ENCODE data around the gene ANO7.

Gene ANO7

DNA sequence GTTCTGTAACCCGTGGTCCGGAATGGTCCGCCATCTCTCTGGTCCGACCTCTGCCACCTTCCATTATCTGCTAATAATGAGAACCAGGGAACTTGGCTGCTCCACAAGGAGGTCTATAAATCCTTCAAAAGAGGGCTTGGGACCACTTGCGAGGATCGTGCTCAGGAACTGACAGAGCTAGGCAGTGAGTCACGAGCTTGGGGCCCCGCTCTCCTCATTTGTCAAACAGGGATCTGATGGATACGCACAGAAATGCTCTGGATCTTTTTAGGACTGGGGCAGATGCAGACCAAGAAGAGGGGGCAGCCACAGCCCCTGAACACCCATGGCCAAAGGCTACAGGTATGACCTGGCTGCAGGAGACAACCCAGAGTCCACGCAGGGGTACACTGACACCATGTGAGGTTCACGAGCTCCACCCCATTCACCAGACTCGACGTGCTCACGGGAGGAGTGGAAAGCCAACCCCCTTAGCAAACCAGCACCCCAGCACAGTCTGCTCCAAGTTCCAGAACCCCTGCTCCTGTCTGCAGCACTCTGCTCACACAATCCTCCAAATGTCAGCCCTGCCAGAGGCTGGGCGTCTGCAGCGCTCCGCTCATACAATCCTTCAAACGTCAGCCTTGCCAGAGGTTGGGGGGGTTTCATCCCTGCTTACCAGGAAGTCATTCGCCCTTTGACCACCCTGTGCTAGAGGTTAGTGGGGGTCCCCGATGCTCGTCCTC, 45.8 kb downstream of the ANO7 start:
- H2AFZ ChIP-seq (ENCODE audit: low read length), result no peak overlapping the region
- H3K4me1 ChIP-seq (ENCODE audit: low read length), result no peaks in the 10 kb centered on the region
- no peak for DNase-seq
- H3K79me2 ChIP-seq (ENCODE audit: low read length), result no peaks in the 10 kb centered on the region
- no peaks in the 10 kb centered on the region for H3K9me2 ChIP-seq (replicated peaks; ENCODE audit: insufficient read depth, low read length)
- H3K36me3 ChIP-seq (replicated peaks; ENCODE audit: insufficient read depth, low read length), result no peaks in the 10 kb centered on the region; the same call in 1 of the 2 replicates
- H3K4me2 ChIP-seq (ENCODE audit: low read depth, low read length), result no peak overlapping the region
- no peak overlapping the region for H3K27ac ChIP-seq (ENCODE audit: low read length)
- H3K4me3 ChIP-seq (ENCODE audit: low read length), result no peak overlapping the region
- H3K27me3 ChIP-seq (replicated peaks; ENCODE audit: insufficient read depth, low read length), result no peaks in the 10 kb centered on the region
- no peaks in the 10 kb centered on the region for H3F3A ChIP-seq (ENCODE audit: insufficient read depth, low read length)
- H4K20me1 ChIP-seq (ENCODE audit: insufficient read depth, low read length), result no peaks in the 10 kb centered on the region
- H3K9ac ChIP-seq (ENCODE audit: low read length), result no peak overlapping the region
- no peak for TF ChIP-seq EZH2phosphoT487 (IDR thresholded peaks at IDR 0.05; ENCODE audit: low read length)
- TF ChIP-seq EZH2 (optimal IDR thresholded peaks at IDR 0.05; ENCODE audit: low read depth, low read length), result no peak
- TF ChIP-seq, protein P1, sequence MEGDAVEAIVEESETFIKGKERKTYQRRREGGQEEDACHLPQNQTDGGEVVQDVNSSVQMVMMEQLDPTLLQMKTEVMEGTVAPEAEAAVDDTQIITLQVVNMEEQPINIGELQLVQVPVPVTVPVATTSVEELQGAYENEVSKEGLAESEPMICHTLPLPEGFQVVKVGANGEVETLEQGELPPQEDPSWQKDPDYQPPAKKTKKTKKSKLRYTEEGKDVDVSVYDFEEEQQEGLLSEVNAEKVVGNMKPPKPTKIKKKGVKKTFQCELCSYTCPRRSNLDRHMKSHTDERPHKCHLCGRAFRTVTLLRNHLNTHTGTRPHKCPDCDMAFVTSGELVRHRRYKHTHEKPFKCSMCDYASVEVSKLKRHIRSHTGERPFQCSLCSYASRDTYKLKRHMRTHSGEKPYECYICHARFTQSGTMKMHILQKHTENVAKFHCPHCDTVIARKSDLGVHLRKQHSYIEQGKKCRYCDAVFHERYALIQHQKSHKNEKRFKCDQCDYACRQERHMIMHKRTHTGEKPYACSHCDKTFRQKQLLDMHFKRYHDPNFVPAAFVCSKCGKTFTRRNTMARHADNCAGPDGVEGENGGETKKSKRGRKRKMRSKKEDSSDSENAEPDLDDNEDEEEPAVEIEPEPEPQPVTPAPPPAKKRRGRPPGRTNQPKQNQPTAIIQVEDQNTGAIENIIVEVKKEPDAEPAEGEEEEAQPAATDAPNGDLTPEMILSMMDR (IDR thresholded peaks at IDR 0.05; ENCODE audit: low read length), result no peak
- H3K9me3 ChIP-seq (replicated peaks; ENCODE audit: insufficient read depth, low read length), result no peaks in the 10 kb centered on the region

DNA sequence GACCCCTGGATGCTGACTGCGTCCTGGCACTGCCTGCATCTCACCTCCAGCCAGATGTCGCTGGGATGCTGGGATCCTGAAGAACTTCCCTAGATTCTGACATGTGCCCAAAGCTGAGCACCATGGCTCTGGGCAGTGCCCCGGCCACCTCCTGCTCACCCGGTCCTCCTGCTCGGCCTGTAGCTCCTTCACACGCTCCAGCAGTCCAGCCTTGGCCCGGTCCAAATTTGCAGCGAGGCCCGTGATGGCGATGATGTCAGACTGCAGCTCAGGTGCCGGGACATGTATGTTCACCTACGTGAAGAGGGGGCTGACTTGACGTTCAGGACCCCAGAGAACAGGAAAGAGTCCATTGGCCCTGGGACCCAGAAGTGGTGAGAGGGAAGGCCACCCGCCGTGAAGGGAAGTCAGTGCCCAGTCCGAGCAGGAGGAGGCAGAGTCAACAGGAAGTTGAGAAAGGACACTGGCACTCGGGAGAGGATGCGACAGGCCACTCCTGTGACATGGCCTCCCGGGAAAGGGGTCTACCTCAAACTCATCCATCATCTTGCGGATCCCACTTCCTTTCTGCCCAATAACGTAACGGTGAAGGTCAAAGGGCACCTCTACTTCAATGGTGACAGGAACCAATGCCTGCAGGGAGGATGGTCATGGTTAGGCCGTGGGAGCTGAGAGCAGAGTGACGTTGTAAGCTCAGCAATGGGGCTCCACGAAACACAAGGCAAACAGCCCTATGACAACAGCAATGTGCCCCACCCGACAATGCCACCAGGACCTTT, 46.7 kb downstream of the ANO7 start:
- no peaks in the 10 kb centered on the region for H3K27me3 ChIP-seq (replicated peaks; ENCODE audit: insufficient read depth, low read length)
- no peak overlapping the region for H3K4me3 ChIP-seq (ENCODE audit: low read length)
- no peaks in the 10 kb centered on the region for H3F3A ChIP-seq (ENCODE audit: insufficient read depth, low read length)
- no peaks in the 10 kb centered on the region for H3K4me1 ChIP-seq (ENCODE audit: low read length)
- no peak overlapping the region for H3K9ac ChIP-seq (ENCODE audit: low read length)
- DNase-seq, result no peak
- TF ChIP-seq EZH2phosphoT487 (IDR thresholded peaks at IDR 0.05; ENCODE audit: low read length), result no peak
- TF ChIP-seq EZH2 (optimal IDR thresholded peaks at IDR 0.05; ENCODE audit: low read depth, low read length), result no peak
- TF ChIP-seq, protein P1 (IDR thresholded peaks at IDR 0.05; ENCODE audit: low read length), result no peak
- no peak overlapping the region for H3K27ac ChIP-seq (ENCODE audit: low read length)
- H3K4me2 ChIP-seq (ENCODE audit: low read depth, low read length), result no peak overlapping the region
- no peaks in the 10 kb centered on the region for H3K9me3 ChIP-seq (replicated peaks; ENCODE audit: insufficient read depth, low read length)
- H2AFZ ChIP-seq (ENCODE audit: low read length), result no peak overlapping the region
- H3K9me2 ChIP-seq (replicated peaks; ENCODE audit: insufficient read depth, low read length), result no peaks in the 10 kb centered on the region
- no peaks in the 10 kb centered on the region for H3K79me2 ChIP-seq (ENCODE audit: low read length)
- H4K20me1 ChIP-seq (ENCODE audit: insufficient read depth, low read length), result no peaks in the 10 kb centered on the region
- peaks cover 3% of the 10 kb centered on the region; the same call in 1 of the 2 replicates for H3K36me3 ChIP-seq (replicated peaks; ENCODE audit: insufficient read depth, low read length)

DNA sequence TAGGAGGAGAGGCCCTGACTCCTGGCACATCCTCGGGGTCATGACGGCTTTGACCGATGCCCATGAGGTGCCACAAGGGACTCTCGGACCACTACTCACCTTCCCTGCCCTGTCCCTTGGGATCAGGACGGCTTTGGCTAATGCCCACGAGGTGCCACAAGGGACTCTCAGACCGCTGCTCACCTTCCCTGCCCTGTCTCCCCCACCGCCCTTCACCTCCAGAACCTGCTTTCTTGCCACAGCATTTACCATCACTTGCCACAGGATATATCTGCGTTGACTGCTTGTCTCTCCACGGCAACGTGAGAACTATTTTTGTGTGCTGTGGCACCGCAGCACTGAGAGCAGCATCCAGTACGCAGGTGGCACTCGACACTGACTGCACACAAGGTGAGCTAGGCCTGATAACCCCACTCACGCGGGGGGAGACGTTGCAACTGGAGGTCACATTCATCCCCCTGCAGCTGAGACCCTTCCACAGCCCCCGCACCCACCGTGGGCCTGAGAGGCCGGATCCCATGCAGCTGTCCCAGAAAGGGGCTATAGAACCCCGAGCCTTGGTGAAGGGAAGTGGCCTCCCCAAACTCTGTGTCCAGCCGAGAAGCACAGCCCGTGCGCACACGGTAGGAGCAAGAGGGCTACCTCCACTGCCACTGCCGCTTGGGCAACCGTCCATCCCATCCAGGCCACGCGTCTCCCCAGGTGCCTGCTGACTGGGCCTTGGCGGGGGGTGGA, 47.5 kb downstream of the ANO7 start:
- Histone ChIP-seq H4K20me1 (ENCODE audit: insufficient read depth, low read length) (no peaks in the 10 kb centered on the region), H3K9ac (ENCODE audit: low read length) (no peak overlapping the region), H3K4me2 (ENCODE audit: low read depth, low read length) (no peak overlapping the region), H2AFZ (ENCODE audit: low read length) (no peak overlapping the region), H3K27me3 (replicated peaks; ENCODE audit: insufficient read depth, low read length) (no peaks in the 10 kb centered on the region), H3K36me3 (replicated peaks; ENCODE audit: insufficient read depth, low read length) (peaks cover 3% of the 10 kb centered on the region; the same call in 1 of the 2 replicates), H3K27ac (ENCODE audit: low read length) (no peak overlapping the region), H3K9me3 (replicated peaks; ENCODE audit: insufficient read depth, low read length) (no peaks in the 10 kb centered on the region), H3K79me2 (ENCODE audit: low read length) (peaks cover 3% of the 10 kb centered on the region; the same call in 1 of the 2 replicates), H3K9me2 (replicated peaks; ENCODE audit: insufficient read depth, low read length) (no peaks in the 10 kb centered on the region), H3K4me3 (ENCODE audit: low read length) (no peak overlapping the region), H3F3A (ENCODE audit: insufficient read depth, low read length) (no peaks in the 10 kb centered on the region), H3K4me1 (ENCODE audit: low read length) (no peaks in the 10 kb centered on the region)
- DNase-seq, result no peak
- no peak for TF ChIP-seq EZH2phosphoT487 (IDR thresholded peaks at IDR 0.05; ENCODE audit: low read length)
- TF ChIP-seq, protein P1 (IDR thresholded peaks at IDR 0.05; ENCODE audit: low read length), result no peak
- no peak for TF ChIP-seq EZH2 (optimal IDR thresholded peaks at IDR 0.05; ENCODE audit: low read depth, low read length)

Data from MM.1S (cell line).